Mesendoderm (in vitro differentiated cells): Measurements from ENCODE around the gene TBL1X.

Experiments used
- DNase-seq: peaks from one replicate; pipeline ENCODE4 v3.0.0; 2013
- H2AK5ac ChIP-seq: 2 replicates; pipeline ENCODE4 v1.6.1; 2013; ENCODE audit warnings: low read length, inconsistent platforms
- H2BK120ac ChIP-seq: 2 replicates; pipeline ENCODE4 v1.6.1; 2013; ENCODE audit warnings: low read depth, mild to moderate bottlenecking, low read length, moderate library complexity, mixed read lengths
- H2BK15ac ChIP-seq: replicated peaks from 2 replicates; pipeline ENCODE4 v1.6.1; 2013; ENCODE audit warnings: low read depth, mild to moderate bottlenecking, moderate library complexity
- H2BK5ac ChIP-seq: 2 replicates; pipeline ENCODE4 v1.6.1; 2013; ENCODE audit warnings: low read length, inconsistent platforms
- H3K18ac ChIP-seq: 2 replicates; pipeline ENCODE4 v1.6.1; 2013; ENCODE audit warnings: mild to moderate bottlenecking, low read length, mixed read lengths
- H3K23ac ChIP-seq: one replicate; pipeline ENCODE4 v1.6.1; 2013; ENCODE audit warnings: low read length
- H3K27ac ChIP-seq: 2 replicates; pipeline ENCODE4 v1.5.1; 2013; ENCODE audit warnings: low read depth, mild to moderate bottlenecking, inconsistent platforms, low read length, moderate library complexity
- H3K27me3 ChIP-seq: 2 replicates; pipeline ENCODE4 v1.6.1; 2013; ENCODE audit warnings: low read length, control low read depth, mild to moderate bottlenecking, inconsistent platforms; ENCODE audit not compliant: insufficient read depth, poor library complexity
- H3K36me3 ChIP-seq: 2 replicates; pipeline ENCODE4 v1.6.1; 2013; ENCODE audit warnings: low read length, inconsistent platforms; ENCODE audit not compliant: control insufficient read depth, insufficient read depth
- H3K4ac ChIP-seq: one replicate; pipeline ENCODE4 v1.6.1; 2013; ENCODE audit warnings: low read depth, mild to moderate bottlenecking, low read length, moderate library complexity
- H3K4me1 ChIP-seq: 2 replicates; pipeline ENCODE4 v1.6.1; 2013; ENCODE audit warnings: low read depth, low read length, inconsistent platforms; ENCODE audit not compliant: control insufficient read depth
- H3K4me2 ChIP-seq: 2 replicates; pipeline ENCODE4 v1.6.1; 2013; ENCODE audit warnings: low read length
- H3K4me3 ChIP-seq: 2 replicates; pipeline ENCODE4 v1.5.1; 2013; ENCODE audit warnings: mild to moderate bottlenecking, low read length
- H3K56ac ChIP-seq: one replicate; pipeline ENCODE4 v1.6.1; 2013; ENCODE audit warnings: low read length
- H3K79me1 ChIP-seq: 2 replicates; pipeline ENCODE4 v1.6.1; 2013; ENCODE audit warnings: low read length, inconsistent platforms
- H3K79me2 ChIP-seq: 2 replicates; pipeline ENCODE4 v1.6.1; 2013; ENCODE audit warnings: mild to moderate bottlenecking, low read length; ENCODE audit not compliant: control insufficient read depth, insufficient read depth
- H3K9ac ChIP-seq: 2 replicates; pipeline ENCODE4 v1.6.1; 2013; ENCODE audit warnings: low read length, inconsistent platforms
- H4K5ac ChIP-seq: one replicate; pipeline ENCODE4 v1.6.1; 2013; ENCODE audit warnings: low read length
- H4K8ac ChIP-seq: one replicate; pipeline ENCODE4 v1.6.1; 2013; ENCODE audit warnings: low read depth, mild to moderate bottlenecking, control low read depth, low read length, moderate library complexity
- WGBS: extraction: QIAGEN DNeasy Blood & Tissue Kit; methylation state at CpG from one replicate; pipeline ENCODE4 v1.1.7; 2013; ENCODE audit warnings: low lambda C conversion rate, missing lambda C conversion rate; ENCODE audit not compliant: insufficient coverage; ENCODE audit errors: extremely low coverage; 5-methylcytosine and 5-hydroxymethylcytosine counted together

Gene TBL1X

DNA sequence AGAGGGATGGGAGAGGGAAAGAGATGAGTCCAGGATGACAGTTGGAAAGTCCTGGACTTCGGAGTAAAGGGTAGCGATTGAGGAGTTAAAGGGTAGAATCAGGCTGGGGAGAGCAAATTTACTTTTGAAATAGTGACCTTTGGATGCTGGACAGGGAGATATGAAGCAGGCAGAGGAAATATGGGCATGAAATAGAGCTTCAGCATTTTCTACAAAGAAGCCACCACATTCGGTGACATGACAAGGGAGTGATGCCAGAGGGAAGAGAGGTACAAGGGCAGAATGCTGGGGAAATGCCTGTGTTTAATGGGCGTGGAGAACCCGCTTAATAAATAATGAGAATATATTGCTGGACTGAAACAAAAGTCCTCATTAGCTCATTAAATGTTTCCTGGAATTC lies 92.7 kb downstream of the TBL1X start:
- H4K5ac ChIP-seq = no peak overlapping the region
- no peak overlapping the region for H2BK5ac ChIP-seq
- WGBS = no CpG with 5 or more reads among the region's 5 CpGs

DNA sequence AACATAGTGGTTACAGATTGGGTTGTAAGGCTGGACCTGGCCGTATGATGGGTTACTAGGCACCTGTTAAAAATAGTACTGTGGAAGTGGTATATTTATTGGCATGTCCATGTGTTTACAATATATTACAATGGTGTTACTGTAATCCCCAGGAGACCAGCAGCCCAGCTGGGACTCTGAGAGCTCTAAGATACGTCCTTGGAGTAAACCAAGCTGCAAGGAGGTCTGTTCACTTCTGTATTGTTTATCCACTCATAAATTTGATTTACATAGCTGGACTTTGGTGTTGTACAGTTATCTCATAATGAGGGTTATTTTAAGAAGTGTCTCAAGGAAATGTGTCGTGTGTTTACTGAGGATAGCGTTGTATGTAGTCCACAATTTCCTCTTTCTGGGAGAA lies 93.8 kb downstream of the TBL1X start:
- Histone ChIP-seq H4K8ac (no peak overlapping the region), H2AK5ac (no peak overlapping the region), H3K79me2 (no peaks in the 10 kb centered on the region), H2BK5ac (no peak overlapping the region), H3K23ac (no peak overlapping the region), H3K9ac (no peak overlapping the region), H3K4ac (no peak overlapping the region), H3K27ac (no peak overlapping the region), H4K5ac (no peak overlapping the region), H3K18ac (no peak overlapping the region), H3K79me1 (no peaks in the 10 kb centered on the region), H3K4me1 (no peaks in the 10 kb centered on the region), H2BK120ac (no peak overlapping the region), H3K36me3 (no peaks in the 10 kb centered on the region), H2BK15ac (no peak overlapping the region), H3K4me3 (no peak overlapping the region), H3K27me3 (no peaks in the 10 kb centered on the region), H3K56ac (no peak overlapping the region), H3K4me2 (no peak overlapping the region)
- no peak for DNase-seq
- no CpG with 5 or more reads among the region's 4 CpGs for WGBS

More for the DNA sequence above, 92.7 kb downstream of the TBL1X start:
- H3K36me3 ChIP-seq = no peaks in the 10 kb centered on the region
- H3K4me3 ChIP-seq = no peak overlapping the region
- H4K8ac ChIP-seq = no peak overlapping the region
- no peak overlapping the region for H3K4ac ChIP-seq
- H3K4me2 ChIP-seq = no peak overlapping the region
- H3K27me3 ChIP-seq = no peaks in the 10 kb centered on the region
- H3K79me2 ChIP-seq = no peaks in the 10 kb centered on the region
- H2AK5ac ChIP-seq = no peak overlapping the region
- no peak overlapping the region for H2BK15ac ChIP-seq
- H3K9ac ChIP-seq = no peak overlapping the region
- no peak for DNase-seq
- H3K79me1 ChIP-seq = no peaks in the 10 kb centered on the region
- H3K4me1 ChIP-seq = no peaks in the 10 kb centered on the region
- no peak overlapping the region for H3K23ac ChIP-seq
- no peak overlapping the region for H3K27ac ChIP-seq
- H3K56ac ChIP-seq = no peak overlapping the region
- no peak overlapping the region for H3K18ac ChIP-seq
- no peak overlapping the region for H2BK120ac ChIP-seq

DNA sequence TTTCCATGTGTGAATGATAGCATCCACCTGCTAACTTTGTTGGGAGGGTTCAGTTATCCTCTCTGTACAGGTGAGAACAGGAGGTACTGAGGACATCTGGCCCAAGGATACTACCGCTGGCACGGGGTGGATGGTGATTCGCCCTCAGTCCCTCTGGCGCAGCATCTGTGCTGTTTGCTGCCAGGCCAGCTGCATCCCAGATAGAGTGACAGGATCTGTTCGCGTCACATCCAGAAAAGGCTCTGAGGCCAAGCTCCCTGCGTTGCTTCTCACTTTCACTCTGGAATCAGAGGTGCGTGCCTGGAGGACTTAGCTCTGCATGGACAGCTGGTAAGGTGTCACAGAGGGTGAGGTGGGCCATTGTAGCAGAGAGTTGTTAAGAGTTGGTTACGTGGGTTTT lies 95.4 kb downstream of the TBL1X start:
- Histone ChIP-seq H3K9ac (no peak overlapping the region), H3K79me2 (no peaks in the 10 kb centered on the region), H2BK15ac (no peak overlapping the region), H3K27ac (no peak overlapping the region), H3K56ac (no peak overlapping the region), H3K27me3 (no peaks in the 10 kb centered on the region), H3K36me3 (no peaks in the 10 kb centered on the region), H3K79me1 (no peaks in the 10 kb centered on the region), H3K4me3 (no peak overlapping the region), H3K4me1 (no peaks in the 10 kb centered on the region), H4K8ac (no peak overlapping the region), H3K23ac (no peak overlapping the region), H3K4ac (no peak overlapping the region), H3K18ac (no peak overlapping the region), H2BK120ac (no peak overlapping the region), H3K4me2 (no peak overlapping the region), H2BK5ac (no peak overlapping the region), H2AK5ac (no peak overlapping the region), H4K5ac (no peak overlapping the region)
- no CpG with 5 or more reads among the region's 9 CpGs for whole genome bisulfite sequencing
- no peak for DNase-seq

DNA sequence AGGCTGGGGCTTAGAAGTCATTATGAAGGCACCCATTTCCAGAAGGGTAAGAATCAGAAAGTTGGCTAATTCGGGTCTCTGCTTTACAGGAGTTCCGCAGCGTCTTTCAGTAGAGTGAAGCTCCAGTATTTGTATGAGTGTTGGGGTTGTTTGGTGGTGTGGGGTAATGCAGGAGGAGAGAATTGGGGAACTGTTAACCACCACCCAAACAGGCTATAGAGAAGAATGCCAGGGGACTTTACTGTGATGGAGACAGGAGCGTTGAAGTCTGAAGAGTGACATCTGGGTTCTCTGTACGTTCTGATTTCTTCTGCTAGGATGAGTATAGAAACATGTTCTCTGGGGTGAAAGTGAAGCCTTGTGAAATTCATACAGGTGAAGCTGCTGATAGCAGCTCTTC lies 96.3 kb downstream of the TBL1X start:
- H3K4me3 ChIP-seq = no peak overlapping the region
- no peaks in the 10 kb centered on the region for H3K79me2 ChIP-seq
- no peak overlapping the region for H3K18ac ChIP-seq
- no peak overlapping the region for H3K23ac ChIP-seq
- H2BK5ac ChIP-seq = no peak overlapping the region
- no peak overlapping the region for H2AK5ac ChIP-seq
- no peaks in the 10 kb centered on the region for H3K36me3 ChIP-seq
- H3K56ac ChIP-seq = no peak overlapping the region
- no peak overlapping the region for H3K4me2 ChIP-seq
- no peak overlapping the region for H3K9ac ChIP-seq
- no peak overlapping the region for H2BK120ac ChIP-seq
- no peak overlapping the region for H4K8ac ChIP-seq
- H3K27me3 ChIP-seq = no peaks in the 10 kb centered on the region
- H3K27ac ChIP-seq = no peak overlapping the region
- DNase-seq = no peak
- no peaks in the 10 kb centered on the region for H3K79me1 ChIP-seq
- WGBS = no CpG with 5 or more reads among the region's 5 CpGs
- no peak overlapping the region for H4K5ac ChIP-seq
- no peak overlapping the region for H3K4ac ChIP-seq
- no peak overlapping the region for H2BK15ac ChIP-seq
- no peaks in the 10 kb centered on the region for H3K4me1 ChIP-seq

DNA sequence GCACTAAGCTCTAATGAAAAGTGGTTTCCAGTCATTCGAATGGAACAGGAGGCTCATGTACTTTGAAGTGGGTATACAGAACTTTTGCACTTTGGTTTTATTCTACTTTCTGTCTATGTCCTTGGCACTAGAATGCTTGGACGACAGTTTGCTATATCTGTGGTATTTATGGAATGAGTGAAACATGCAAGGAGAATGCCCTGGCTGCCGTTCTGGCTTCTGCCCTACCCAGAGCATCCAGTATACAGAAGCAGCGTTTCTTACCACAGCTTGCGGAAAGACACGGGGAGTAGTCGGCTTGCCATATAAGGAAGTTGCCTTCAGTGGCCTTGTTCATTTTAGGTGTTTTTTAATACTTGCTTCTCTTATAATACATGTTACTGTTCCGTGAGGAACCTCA lies 98.0 kb downstream of the TBL1X start:
- Histone ChIP-seq H3K4me1 (no peaks in the 10 kb centered on the region), H3K4me2 (no peak overlapping the region), H3K27ac (no peak overlapping the region), H3K27me3 (no peaks in the 10 kb centered on the region), H3K18ac (no peak overlapping the region), H3K56ac (no peak overlapping the region), H3K9ac (no peak overlapping the region), H3K4ac (no peak overlapping the region), H2BK15ac (no peak overlapping the region), H3K79me1 (no peaks in the 10 kb centered on the region), H3K4me3 (no peak overlapping the region), H3K36me3 (no peaks in the 10 kb centered on the region), H2AK5ac (no peak overlapping the region), H4K5ac (no peak overlapping the region), H3K23ac (no peak overlapping the region), H2BK120ac (no peak overlapping the region), H3K79me2 (no peaks in the 10 kb centered on the region), H2BK5ac (no peak overlapping the region), H4K8ac (no peak overlapping the region)
- no CpG with 5 or more reads among the region's 8 CpGs for WGBS
- no peak for DNase-seq

DNA sequence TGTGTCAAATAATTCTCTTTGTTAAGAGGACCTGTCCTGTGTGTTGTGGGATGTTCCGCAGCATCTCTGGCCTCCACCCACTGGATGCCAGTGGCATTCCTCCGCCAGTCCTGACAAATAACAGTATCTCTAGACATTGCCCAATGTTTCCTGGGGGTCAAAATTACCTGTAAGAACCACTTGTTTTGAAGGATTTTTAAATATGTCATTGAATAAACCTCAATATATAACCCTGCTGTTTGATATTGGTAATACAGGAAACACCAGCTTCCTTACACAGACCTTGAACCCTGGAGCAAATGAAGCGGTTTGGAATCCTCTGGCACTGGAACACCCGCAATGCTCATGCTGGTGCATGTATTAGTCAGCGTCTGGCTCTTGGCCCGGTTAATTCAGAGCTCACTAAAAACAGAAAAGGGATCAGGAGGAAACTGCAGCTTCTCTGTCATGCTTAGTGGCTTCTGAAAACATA lies 101.3 kb downstream of the TBL1X start:
- H3K27ac ChIP-seq = no peak overlapping the region
- no peak overlapping the region for H2BK5ac ChIP-seq
- H3K79me1 ChIP-seq = peaks cover 3% of the 10 kb centered on the region
- no peak overlapping the region for H3K4me2 ChIP-seq
- H3K18ac ChIP-seq = no peak overlapping the region
- H3K56ac ChIP-seq = no peak overlapping the region
- no peak overlapping the region for H3K23ac ChIP-seq
- no peak overlapping the region for H4K5ac ChIP-seq
- H3K4me3 ChIP-seq = no peak overlapping the region
- H4K8ac ChIP-seq = no peak overlapping the region
- no peak overlapping the region for H2BK15ac ChIP-seq
- H2AK5ac ChIP-seq = no peak overlapping the region
- no peaks in the 10 kb centered on the region for H3K27me3 ChIP-seq
- no peak overlapping the region for H3K4ac ChIP-seq
- DNase-seq = no peak
- H3K36me3 ChIP-seq = no peaks in the 10 kb centered on the region
- no peak overlapping the region for H2BK120ac ChIP-seq
- H3K9ac ChIP-seq = no peak overlapping the region
- no CpG with 5 or more reads among the region's 6 CpGs for WGBS
- H3K79me2 ChIP-seq = no peaks in the 10 kb centered on the region
- no peaks in the 10 kb centered on the region for H3K4me1 ChIP-seq
